Measurements from ENCODE around the gene ADGRA1.

GRCh38 chr10:133161486-133162109 lies 73.9 kb downstream of the ADGRA1 start:
- TF ChIP-seq POLR2A (IDR thresholded peaks at IDR 0.05; ENCODE audit: low read length) (no peak), GATA1 (IDR thresholded peaks at IDR 0.05; ENCODE audit: low read depth, low read length) (no peak)
